A673 (cell line): Measurements from ENCODE around the gene LRRD1.

Experiments used
- EZH2 ChIP-seq: fragments of 200-600 bp; sonication (generic); IDR thresholded peaks from 2 replicates; pipeline ENCODE4 v1.6.1; 2017; ENCODE audit warnings: borderline replicate concordance, low read depth, mild to moderate bottlenecking, mixed read lengths, antibody characterized with exemption, low read length; ENCODE audit not compliant: poor library complexity, severe bottlenecking
- TF ChIP-seq, protein P1 (sequence below): fragments of 300-800, 200-600 bp; sonication (generic); conservative IDR thresholded peaks from 2 replicates; pipeline ENCODE4 v1.5.1; 2017; ENCODE audit warnings: low read depth, mild to moderate bottlenecking, antibody characterized with exemption, low read length, moderate library complexity, mixed read lengths

DNA sequence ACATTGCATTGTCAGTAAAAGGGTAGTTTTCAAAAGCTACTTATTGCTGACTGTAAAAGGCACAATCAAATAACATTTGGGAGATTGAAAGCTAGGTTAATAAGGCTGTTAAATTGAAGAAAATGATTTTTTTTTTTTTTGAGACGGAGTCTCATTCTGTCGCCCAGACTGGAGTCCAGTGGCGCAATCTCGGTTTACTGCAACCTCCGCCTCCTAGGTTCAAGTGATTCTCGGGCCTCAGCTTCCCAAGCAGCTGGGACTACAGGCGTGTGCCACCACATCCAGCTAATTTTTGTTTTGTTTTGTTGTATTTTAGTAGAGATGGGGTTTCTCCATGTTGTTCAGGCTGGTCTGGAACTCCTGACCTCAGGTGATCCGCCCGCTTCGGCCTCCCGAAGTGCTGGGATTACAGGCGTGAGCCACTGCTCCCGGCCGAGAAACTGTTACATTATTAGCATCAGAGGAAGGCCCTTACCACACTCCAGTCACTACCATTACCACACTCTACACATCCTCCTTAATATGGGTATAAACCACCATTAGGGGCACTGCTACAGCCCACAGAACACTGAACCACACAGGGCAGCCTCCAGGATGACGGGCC is 45.7 kb downstream of the LRRD1 start:
- TF ChIP-seq, protein P1, sequence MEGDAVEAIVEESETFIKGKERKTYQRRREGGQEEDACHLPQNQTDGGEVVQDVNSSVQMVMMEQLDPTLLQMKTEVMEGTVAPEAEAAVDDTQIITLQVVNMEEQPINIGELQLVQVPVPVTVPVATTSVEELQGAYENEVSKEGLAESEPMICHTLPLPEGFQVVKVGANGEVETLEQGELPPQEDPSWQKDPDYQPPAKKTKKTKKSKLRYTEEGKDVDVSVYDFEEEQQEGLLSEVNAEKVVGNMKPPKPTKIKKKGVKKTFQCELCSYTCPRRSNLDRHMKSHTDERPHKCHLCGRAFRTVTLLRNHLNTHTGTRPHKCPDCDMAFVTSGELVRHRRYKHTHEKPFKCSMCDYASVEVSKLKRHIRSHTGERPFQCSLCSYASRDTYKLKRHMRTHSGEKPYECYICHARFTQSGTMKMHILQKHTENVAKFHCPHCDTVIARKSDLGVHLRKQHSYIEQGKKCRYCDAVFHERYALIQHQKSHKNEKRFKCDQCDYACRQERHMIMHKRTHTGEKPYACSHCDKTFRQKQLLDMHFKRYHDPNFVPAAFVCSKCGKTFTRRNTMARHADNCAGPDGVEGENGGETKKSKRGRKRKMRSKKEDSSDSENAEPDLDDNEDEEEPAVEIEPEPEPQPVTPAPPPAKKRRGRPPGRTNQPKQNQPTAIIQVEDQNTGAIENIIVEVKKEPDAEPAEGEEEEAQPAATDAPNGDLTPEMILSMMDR, result no peak
- TF ChIP-seq EZH2, result no peak
